Inferior parietal cortex (tissue), 1 donor: ENCODE measurements around the gene CDK18.

ENCODE experiments used
- DNase-seq: peaks from one replicate; pipeline ENCODE4 v3.0.0-alpha.2; 2016; ENCODE audit errors: extremely low spot score

The CDK18 gene

GRCh38 chr1:205569411-205570172, 65.1 kb downstream of the CDK18 start:
- DNase-seq = no peak

- DNase-seq = no peak
Observed at GRCh38 chr1:205570173-205570501, 65.7 kb downstream of the CDK18 start.

GRCh38 chr1:205570796-205571537, 66.5 kb downstream of the CDK18 start:
- DNase-seq = no peak

- DNase-seq = no peak
Observed at GRCh38 chr1:205571747-205572146, 67.3 kb downstream of the CDK18 start.

GRCh38 chr1:205572421-205572820, 68.0 kb downstream of the CDK18 start:
- no peak for DNase-seq

- DNase-seq = no peak
Observed at GRCh38 chr1:205575294-205575885, 70.9 kb downstream of the CDK18 start.

- no peak for DNase-seq
Observed at GRCh38 chr1:205576011-205576410, 71.5 kb downstream of the CDK18 start.

GRCh38 chr1:205576805-205577761, 72.6 kb downstream of the CDK18 start:
- DNase-seq = no peak

- no peak for DNase-seq
Observed at GRCh38 chr1:205577874-205578658, 73.6 kb downstream of the CDK18 start.

- DNase-seq = no peak
Observed at GRCh38 chr1:205578780-205579571, 74.5 kb downstream of the CDK18 start.

- no peak for DNase-seq
Observed at GRCh38 chr1:205579711-205580110, 75.2 kb downstream of the CDK18 start.

- DNase-seq = no peak
Observed at GRCh38 chr1:205580140-205580922, 75.9 kb downstream of the CDK18 start.

- no peak for DNase-seq
Observed at GRCh38 chr1:205580923-205581180, 76.4 kb downstream of the CDK18 start.

GRCh38 chr1:205581321-205581980, 77.0 kb downstream of the CDK18 start:
- no peak for DNase-seq

- no peak for DNase-seq
Observed at GRCh38 chr1:205582046-205582445, 77.6 kb downstream of the CDK18 start.
